ENCODE measurements around the gene APOE.
"Not testable (repeated sequence)": the region's sequence is repeated elsewhere in the genome, so short reads cannot be mapped to it uniquely, and the experiment has no call there.

GRCh38 chr19:44913512-44914432, 8.2 kb downstream of the APOE start:
- not testable (repeated sequence) for TF ChIP-seq ZC3H10 (CRISPR knock-in tag; IDR thresholded peaks at IDR 0.05); GLIS3 (CRISPR knock-in tag; IDR thresholded peaks at IDR 0.05); OSR1 (CRISPR knock-in tag; IDR thresholded peaks at IDR 0.05); TOX (CRISPR knock-in tag; IDR thresholded peaks at IDR 0.05; ENCODE audit: borderline replicate concordance)
